Measurements from ENCODE around the gene KCNAB2. TPM values are rescaled to one million over a fixed set of nuclear protein-coding genes. Genes with fewer than 3 reads are reported as not detected.

KCNAB2 gene
- total and polyA plus RNA-seq, 4 donors, result 1.8 to 5.9 (median 4.5) TPM

- 67% methylated on average over 13 of the region's 13 CpGs for WGBS
- Histone ChIP-seq H3K27ac (ENCODE audit: low read depth in 1 of 2, low read length in 2 of 2) (no peak overlapping the region), H3K4me3 (ENCODE audit: low read depth in 1 of 3, low read length in 3 of 3) (no peak overlapping the region), H3K36me3 (ENCODE audit: control insufficient read depth in 4 of 4, insufficient read depth in 3 of 4, low read depth in 1 of 4, low read length in 3 of 4) (no peaks in the 10 kb centered on the region), H3K27me3 (ENCODE audit: control insufficient read depth in 4 of 4, insufficient read depth in 4 of 4, low read length in 3 of 4) (no peaks in the 10 kb centered on the region), H3K9me3 (ENCODE audit: control insufficient read depth in 4 of 4, low read length in 3 of 4) (no peaks in the 10 kb centered on the region), H3K9ac (ENCODE audit: low read depth in 1 of 2, low read length in 2 of 2) (no peak overlapping the region), H3K4me1 (ENCODE audit: control insufficient read depth in 4 of 4, insufficient read depth in 4 of 4, low read length in 3 of 4) (no peaks in the 10 kb centered on the region)
- DNase-seq (ENCODE audit: low spot score), result no peak
- TF ChIP-seq MAX (IDR thresholded peaks at IDR 0.05) (no peak), YY1 (IDR thresholded peaks at IDR 0.05) (no peak), RAD21 (IDR thresholded peaks at IDR 0.05) (no peak), TAF1 (conservative IDR thresholded peaks at IDR 0.05) (no peak), ATF3 (IDR thresholded peaks at IDR 0.05) (no peak), JUND (IDR thresholded peaks at IDR 0.05) (no peak), EGR1 (IDR thresholded peaks at IDR 0.05; ENCODE audit: low read depth in 2 of 2) (no peak), RXRA (IDR thresholded peaks at IDR 0.05) (no peak), HNF4A (conservative IDR thresholded peaks at IDR 0.05) (no peak), HNF4G (IDR thresholded peaks at IDR 0.05) (no peak), NR2F2 (IDR thresholded peaks at IDR 0.05) (no peak), FOXA2 (IDR thresholded peaks at IDR 0.05) (no peak), REST (IDR thresholded peaks at IDR 0.05) (no peak), GABPA (IDR thresholded peaks at IDR 0.05 in 1 of 2, conservative IDR thresholded peaks at IDR 0.05 in 1 of 2) (no peak), ZBTB33 (IDR thresholded peaks at IDR 0.05) (no peak), CTCF (IDR thresholded peaks at IDR 0.05; ENCODE audit: low read depth, low read length, missing input control) (no peak), FOXA1 (IDR thresholded peaks at IDR 0.05) (no peak), SP1 (IDR thresholded peaks at IDR 0.05) (no peak)
These were observed 58.3 kb downstream of the KCNAB2 start for GRCh38 chr1:6103854-6104530.

Measured in liver (tissue), 9 donors.